Measurements from ENCODE around the gene SEZ6.

Gene SEZ6

GRCh38 chr17:29021226-29021625, 15.4 kb upstream of the SEZ6 start:
- Histone ChIP-seq H3K27ac (ENCODE audit: low read depth, low read length) (no peak overlapping the region), H3K9me3 (ENCODE audit: control insufficient read depth in 5 of 5, low read length in 5 of 5) (no peaks in the 10 kb centered on the region), H3K27me3 (ENCODE audit: control insufficient read depth in 5 of 5, insufficient read depth in 4 of 5, low read length in 5 of 5) (peaks cover 16 to 51% (median 24%) of the 10 kb centered on the region in 5 donors), H3K9ac (ENCODE audit: low read length in 5 of 5) (no peak overlapping the region), H3K36me3 (ENCODE audit: control insufficient read depth in 5 of 5, insufficient read depth in 5 of 5, low read length in 5 of 5) (no peaks in the 10 kb centered on the region), H3K4me3 (ENCODE audit: low read depth in 1 of 5, low read length in 5 of 5) (no peak overlapping the region), H3K4me1 (ENCODE audit: control insufficient read depth in 5 of 5, insufficient read depth in 5 of 5, low read length in 5 of 5) (peaks cover 0 to 12% (median 5%) of the 10 kb centered on the region in 5 donors)

GRCh38 chr17:29020576-29020975, 14.7 kb upstream of the SEZ6 start:
- peaks cover 0 to 12% (median 5%) of the 10 kb centered on the region in 5 donors for H3K4me1 ChIP-seq (ENCODE audit: control insufficient read depth in 5 of 5, insufficient read depth in 5 of 5, low read length in 5 of 5)
- H3K4me3 ChIP-seq (ENCODE audit: low read depth in 1 of 5, low read length in 5 of 5) = no peak overlapping the region
- no peaks in the 10 kb centered on the region for H3K36me3 ChIP-seq (ENCODE audit: control insufficient read depth in 5 of 5, insufficient read depth in 5 of 5, low read length in 5 of 5)
- H3K27me3 ChIP-seq (ENCODE audit: control insufficient read depth in 5 of 5, insufficient read depth in 4 of 5, low read length in 5 of 5) = peaks cover 16 to 48% (median 22%) of the 10 kb centered on the region in 5 donors
- no peak overlapping the region for H3K9ac ChIP-seq (ENCODE audit: low read length in 5 of 5)
- H3K9me3 ChIP-seq (ENCODE audit: control insufficient read depth in 5 of 5, low read length in 5 of 5) = no peaks in the 10 kb centered on the region
- H3K27ac ChIP-seq (ENCODE audit: low read depth, low read length) = no peak overlapping the region

- no peak overlapping the region for H3K4me3 ChIP-seq (ENCODE audit: low read depth in 1 of 5, low read length in 5 of 5)
- no peak overlapping the region for H3K9ac ChIP-seq (ENCODE audit: low read length in 5 of 5)
- H3K27me3 ChIP-seq (ENCODE audit: control insufficient read depth in 5 of 5, insufficient read depth in 4 of 5, low read length in 5 of 5) = peaks cover 14 to 44% (median 22%) of the 10 kb centered on the region in 5 donors
- no peak overlapping the region for H3K27ac ChIP-seq (ENCODE audit: low read depth, low read length)
- H3K9me3 ChIP-seq (ENCODE audit: control insufficient read depth in 5 of 5, low read length in 5 of 5) = no peaks in the 10 kb centered on the region
- H3K36me3 ChIP-seq (ENCODE audit: control insufficient read depth in 5 of 5, insufficient read depth in 5 of 5, low read length in 5 of 5) = no peaks in the 10 kb centered on the region
- H3K4me1 ChIP-seq (ENCODE audit: control insufficient read depth in 5 of 5, insufficient read depth in 5 of 5, low read length in 5 of 5) = peaks cover 0 to 12% (median 5%) of the 10 kb centered on the region in 5 donors
Measured at GRCh38 chr17:29019475-29020181, 13.8 kb upstream of the SEZ6 start.

- H3K27me3 ChIP-seq (ENCODE audit: control insufficient read depth in 5 of 5, insufficient read depth in 4 of 5, low read length in 5 of 5) = peaks cover 12 to 39% (median 22%) of the 10 kb centered on the region in 5 donors
- H3K9me3 ChIP-seq (ENCODE audit: control insufficient read depth in 5 of 5, low read length in 5 of 5) = no peaks in the 10 kb centered on the region
- peaks cover 0 to 12% (median 5%) of the 10 kb centered on the region in 5 donors for H3K4me1 ChIP-seq (ENCODE audit: control insufficient read depth in 5 of 5, insufficient read depth in 5 of 5, low read length in 5 of 5)
- H3K4me3 ChIP-seq (ENCODE audit: low read depth in 1 of 5, low read length in 5 of 5) = no peak overlapping the region
- no peaks in the 10 kb centered on the region for H3K36me3 ChIP-seq (ENCODE audit: control insufficient read depth in 5 of 5, insufficient read depth in 5 of 5, low read length in 5 of 5)
- H3K27ac ChIP-seq (ENCODE audit: low read depth, low read length) = no peak overlapping the region
- H3K9ac ChIP-seq (ENCODE audit: low read length in 5 of 5) = no peak overlapping the region
Measured at GRCh38 chr17:29018788-29019474, 13.1 kb upstream of the SEZ6 start.

GRCh38 chr17:29016345-29017210, 10.7 kb upstream of the SEZ6 start:
- H3K4me3 ChIP-seq (ENCODE audit: low read depth in 1 of 5, low read length in 5 of 5) = no peak overlapping the region
- no peaks in the 10 kb centered on the region for H3K36me3 ChIP-seq (ENCODE audit: control insufficient read depth in 5 of 5, insufficient read depth in 5 of 5, low read length in 5 of 5)
- no peak overlapping the region for H3K9ac ChIP-seq (ENCODE audit: low read length in 5 of 5)
- no peaks in the 10 kb centered on the region for H3K9me3 ChIP-seq (ENCODE audit: control insufficient read depth in 5 of 5, low read length in 5 of 5)
- H3K27me3 ChIP-seq (ENCODE audit: control insufficient read depth in 5 of 5, insufficient read depth in 4 of 5, low read length in 5 of 5) = peaks cover 12 to 33% (median 22%) of the 10 kb centered on the region in 5 donors
- peaks cover 0 to 12% (median 5%) of the 10 kb centered on the region in 5 donors for H3K4me1 ChIP-seq (ENCODE audit: control insufficient read depth in 5 of 5, insufficient read depth in 5 of 5, low read length in 5 of 5)
- no peak overlapping the region for H3K27ac ChIP-seq (ENCODE audit: low read depth, low read length)

GRCh38 chr17:29014716-29015115, 8.9 kb upstream of the SEZ6 start:
- H3K9ac ChIP-seq (ENCODE audit: low read length in 5 of 5) = no peak overlapping the region
- H3K9me3 ChIP-seq (ENCODE audit: control insufficient read depth in 5 of 5, low read length in 5 of 5) = no peaks in the 10 kb centered on the region
- peaks cover 8 to 26% (median 22%) of the 10 kb centered on the region in 5 donors for H3K27me3 ChIP-seq (ENCODE audit: control insufficient read depth in 5 of 5, insufficient read depth in 4 of 5, low read length in 5 of 5)
- H3K4me1 ChIP-seq (ENCODE audit: control insufficient read depth in 5 of 5, insufficient read depth in 5 of 5, low read length in 5 of 5) = peaks cover 0 to 9% (median under 1%) of the 10 kb centered on the region in 5 donors
- no peak overlapping the region for H3K27ac ChIP-seq (ENCODE audit: low read depth, low read length)
- H3K36me3 ChIP-seq (ENCODE audit: control insufficient read depth in 5 of 5, insufficient read depth in 5 of 5, low read length in 5 of 5) = no peaks in the 10 kb centered on the region
- no peak overlapping the region for H3K4me3 ChIP-seq (ENCODE audit: low read depth in 1 of 5, low read length in 5 of 5)

- no peak overlapping the region for H3K9ac ChIP-seq (ENCODE audit: low read length in 5 of 5)
- H3K9me3 ChIP-seq (ENCODE audit: control insufficient read depth in 5 of 5, low read length in 5 of 5) = no peaks in the 10 kb centered on the region
- H3K36me3 ChIP-seq (ENCODE audit: control insufficient read depth in 5 of 5, insufficient read depth in 5 of 5, low read length in 5 of 5) = no peaks in the 10 kb centered on the region
- no peaks in the 10 kb centered on the region for H3K4me1 ChIP-seq (ENCODE audit: control insufficient read depth in 5 of 5, insufficient read depth in 5 of 5, low read length in 5 of 5)
- no peak overlapping the region for H3K4me3 ChIP-seq (ENCODE audit: low read depth in 1 of 5, low read length in 5 of 5)
- H3K27ac ChIP-seq (ENCODE audit: low read depth, low read length) = no peak overlapping the region
- H3K27me3 ChIP-seq (ENCODE audit: control insufficient read depth in 5 of 5, insufficient read depth in 4 of 5, low read length in 5 of 5) = peaks cover 10 to 26% (median 17%) of the 10 kb centered on the region in 5 donors
Measured at GRCh38 chr17:29012535-29012934, 6.7 kb upstream of the SEZ6 start.

- no peaks in the 10 kb centered on the region for H3K9me3 ChIP-seq (ENCODE audit: control insufficient read depth in 5 of 5, low read length in 5 of 5)
- H3K27ac ChIP-seq (ENCODE audit: low read depth, low read length) = no peak overlapping the region
- no peaks in the 10 kb centered on the region for H3K36me3 ChIP-seq (ENCODE audit: control insufficient read depth in 5 of 5, insufficient read depth in 5 of 5, low read length in 5 of 5)
- peaks cover 10 to 33% (median 27%) of the 10 kb centered on the region in 5 donors for H3K27me3 ChIP-seq (ENCODE audit: control insufficient read depth in 5 of 5, insufficient read depth in 4 of 5, low read length in 5 of 5)
- H3K4me1 ChIP-seq (ENCODE audit: control insufficient read depth in 5 of 5, insufficient read depth in 5 of 5, low read length in 5 of 5) = peaks cover 0 to 4% (median 3%) of the 10 kb centered on the region in 5 donors
- H3K9ac ChIP-seq (ENCODE audit: low read length in 5 of 5) = no peak overlapping the region
- no peak overlapping the region for H3K4me3 ChIP-seq (ENCODE audit: low read depth in 1 of 5, low read length in 5 of 5)
Measured at GRCh38 chr17:29010586-29010985, 4.8 kb upstream of the SEZ6 start.

- no peaks in the 10 kb centered on the region for H3K9me3 ChIP-seq (ENCODE audit: control insufficient read depth in 5 of 5, low read length in 5 of 5)
- H3K27me3 ChIP-seq (ENCODE audit: control insufficient read depth in 5 of 5, insufficient read depth in 4 of 5, low read length in 5 of 5) = peaks cover 13 to 36% (median 29%) of the 10 kb centered on the region in 5 donors
- no peaks in the 10 kb centered on the region for H3K36me3 ChIP-seq (ENCODE audit: control insufficient read depth in 5 of 5, insufficient read depth in 5 of 5, low read length in 5 of 5)
- no peak overlapping the region for H3K4me3 ChIP-seq (ENCODE audit: low read depth in 1 of 5, low read length in 5 of 5)
- H3K27ac ChIP-seq (ENCODE audit: low read depth, low read length) = no peak overlapping the region
- peaks cover 0 to 7% (median 3%) of the 10 kb centered on the region in 5 donors for H3K4me1 ChIP-seq (ENCODE audit: control insufficient read depth in 5 of 5, insufficient read depth in 5 of 5, low read length in 5 of 5)
- no peak overlapping the region for H3K9ac ChIP-seq (ENCODE audit: low read length in 5 of 5)
Measured at GRCh38 chr17:29010129-29010528, 4.3 kb upstream of the SEZ6 start.
